GM12872 (cell line): ENCODE results near the gene OBSCN.

Experiments
- TF ChIP-seq, protein P1 (sequence below): IDR thresholded peaks from 3 replicates; pipeline ENCODE4 v1.5.1; 2011; ENCODE audit warnings: low read depth, mild to moderate bottlenecking, low read length, moderate library complexity; ENCODE audit not compliant: insufficient read depth

Gene OBSCN

DNA sequence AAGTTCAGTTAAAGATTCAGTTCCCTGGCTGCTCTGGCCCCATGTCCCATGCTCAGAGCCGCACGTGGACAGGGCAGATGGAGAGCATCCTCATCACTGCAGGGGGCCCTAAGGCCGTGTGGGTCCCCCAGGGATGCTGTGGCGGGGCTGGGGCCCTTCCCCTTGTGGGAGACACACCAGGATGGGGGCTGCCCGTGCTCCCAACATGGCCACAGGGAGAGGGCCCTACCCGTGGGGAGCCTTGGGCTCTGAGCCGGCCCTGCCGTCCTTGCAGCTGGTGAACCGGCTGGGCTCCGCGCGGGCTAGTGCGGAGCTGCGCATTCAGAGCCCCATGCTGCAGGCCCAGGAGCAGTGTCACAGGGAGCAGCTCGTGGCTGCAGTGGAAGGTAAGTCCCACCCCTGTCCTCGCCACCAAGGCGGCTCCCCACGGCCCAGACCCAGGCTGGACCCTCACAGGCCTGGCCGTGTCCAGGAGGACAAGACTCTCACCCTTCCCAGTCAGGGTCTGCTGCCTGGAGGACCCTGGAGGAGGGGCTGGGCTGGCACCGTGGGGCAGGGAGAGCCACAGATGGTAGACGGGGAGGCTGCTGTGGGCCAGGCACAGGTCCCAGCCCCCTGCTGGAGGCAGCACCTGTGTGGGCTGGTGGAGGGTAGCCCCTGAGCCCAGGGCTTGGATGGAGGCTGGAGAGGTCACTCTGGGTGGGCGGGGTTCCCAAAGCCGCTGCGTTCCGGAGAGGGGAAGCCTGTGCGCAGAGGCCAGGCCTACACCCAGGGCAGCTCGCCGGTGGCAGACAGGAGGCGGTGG lies 145.0 kb downstream of the OBSCN start:
- TF ChIP-seq, protein P1, sequence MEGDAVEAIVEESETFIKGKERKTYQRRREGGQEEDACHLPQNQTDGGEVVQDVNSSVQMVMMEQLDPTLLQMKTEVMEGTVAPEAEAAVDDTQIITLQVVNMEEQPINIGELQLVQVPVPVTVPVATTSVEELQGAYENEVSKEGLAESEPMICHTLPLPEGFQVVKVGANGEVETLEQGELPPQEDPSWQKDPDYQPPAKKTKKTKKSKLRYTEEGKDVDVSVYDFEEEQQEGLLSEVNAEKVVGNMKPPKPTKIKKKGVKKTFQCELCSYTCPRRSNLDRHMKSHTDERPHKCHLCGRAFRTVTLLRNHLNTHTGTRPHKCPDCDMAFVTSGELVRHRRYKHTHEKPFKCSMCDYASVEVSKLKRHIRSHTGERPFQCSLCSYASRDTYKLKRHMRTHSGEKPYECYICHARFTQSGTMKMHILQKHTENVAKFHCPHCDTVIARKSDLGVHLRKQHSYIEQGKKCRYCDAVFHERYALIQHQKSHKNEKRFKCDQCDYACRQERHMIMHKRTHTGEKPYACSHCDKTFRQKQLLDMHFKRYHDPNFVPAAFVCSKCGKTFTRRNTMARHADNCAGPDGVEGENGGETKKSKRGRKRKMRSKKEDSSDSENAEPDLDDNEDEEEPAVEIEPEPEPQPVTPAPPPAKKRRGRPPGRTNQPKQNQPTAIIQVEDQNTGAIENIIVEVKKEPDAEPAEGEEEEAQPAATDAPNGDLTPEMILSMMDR = no peak

DNA sequence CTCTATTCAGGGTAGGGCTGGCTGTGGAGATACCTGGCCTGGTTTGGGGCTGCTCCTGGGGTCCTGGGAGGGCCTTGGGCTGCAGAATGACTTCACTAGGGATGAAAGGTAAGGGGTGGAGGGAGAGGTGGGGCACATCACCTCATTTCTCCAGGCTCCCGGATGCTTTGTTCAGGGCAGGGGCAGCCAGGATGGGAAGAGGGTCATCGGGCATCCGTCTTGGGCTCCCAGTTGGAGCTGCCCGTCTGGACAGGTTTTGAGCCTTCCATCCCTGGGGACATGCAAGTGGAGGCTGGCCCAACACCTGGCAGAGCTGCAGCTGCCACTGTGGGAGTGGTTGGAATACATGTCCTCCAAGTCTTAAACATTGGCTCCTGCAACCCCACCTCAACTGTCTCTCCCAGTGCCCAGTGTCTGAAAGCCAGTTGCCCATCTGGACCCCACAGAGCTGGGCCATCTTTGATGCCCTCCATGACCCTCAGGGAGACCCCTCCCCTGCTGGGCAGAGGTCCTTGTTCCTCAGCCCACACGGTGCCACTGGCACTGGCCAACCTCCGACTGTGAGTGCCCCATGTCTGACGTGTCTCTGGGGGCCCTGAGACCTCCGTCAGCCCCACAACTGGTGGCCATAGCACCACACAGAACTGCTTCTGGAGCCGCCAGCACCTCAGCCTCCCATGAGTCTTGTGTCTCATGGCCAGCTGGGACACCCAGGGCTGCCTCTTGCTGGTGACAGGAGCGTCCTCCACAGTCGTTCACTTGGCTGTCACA lies 145.9 kb downstream of the OBSCN start:
- TF ChIP-seq, protein P1 = no peak

DNA sequence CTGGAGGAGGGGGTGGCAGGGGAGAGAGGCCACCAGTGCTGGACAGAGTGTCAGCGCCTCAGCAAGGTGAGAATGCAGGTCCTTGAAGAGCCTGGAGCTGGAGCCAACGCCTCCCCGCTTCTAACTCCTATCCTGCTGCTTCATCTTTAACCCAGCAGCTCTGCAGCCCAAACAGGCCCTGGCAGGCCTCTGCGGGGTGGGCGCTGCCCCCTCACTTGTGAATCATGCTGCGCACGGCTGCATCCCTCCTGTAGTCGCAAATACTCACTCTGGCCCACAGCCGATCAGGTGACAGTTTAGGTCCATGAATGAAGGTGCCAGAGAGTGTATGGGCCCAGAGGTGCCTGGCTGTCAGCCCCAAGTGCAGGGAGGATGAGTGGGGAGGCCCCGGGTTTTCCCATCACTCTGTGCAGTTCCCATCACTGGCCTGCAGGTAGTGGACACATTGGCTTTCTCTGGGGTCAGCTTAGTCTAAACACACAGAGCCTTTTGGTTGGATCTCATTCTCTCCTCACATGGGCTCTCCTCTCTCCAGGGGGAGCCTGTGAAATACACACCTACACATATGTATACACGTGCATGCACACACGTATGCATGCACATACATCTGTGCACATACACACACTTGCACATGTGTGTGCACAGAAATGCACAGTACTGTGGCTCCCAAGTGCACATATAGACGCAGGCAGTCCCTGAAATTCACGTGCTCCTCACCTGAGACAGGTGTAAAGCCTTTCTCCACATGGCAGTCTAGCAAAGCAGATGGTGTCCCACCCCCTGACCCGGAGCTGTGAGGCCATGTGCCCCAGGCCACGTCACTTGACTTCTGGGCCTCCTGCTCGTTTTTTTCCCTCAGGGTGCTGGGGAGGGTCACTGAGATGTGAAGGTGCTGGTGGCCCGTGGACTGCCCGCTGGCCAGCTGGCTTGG lies 146.8 kb downstream of the OBSCN start:
- TF ChIP-seq, protein P1 = no peak

GRCh38 chr1:228356897-228357680 lies 149.2 kb downstream of the OBSCN start:
- TF ChIP-seq, protein P1 = no peak

DNA sequence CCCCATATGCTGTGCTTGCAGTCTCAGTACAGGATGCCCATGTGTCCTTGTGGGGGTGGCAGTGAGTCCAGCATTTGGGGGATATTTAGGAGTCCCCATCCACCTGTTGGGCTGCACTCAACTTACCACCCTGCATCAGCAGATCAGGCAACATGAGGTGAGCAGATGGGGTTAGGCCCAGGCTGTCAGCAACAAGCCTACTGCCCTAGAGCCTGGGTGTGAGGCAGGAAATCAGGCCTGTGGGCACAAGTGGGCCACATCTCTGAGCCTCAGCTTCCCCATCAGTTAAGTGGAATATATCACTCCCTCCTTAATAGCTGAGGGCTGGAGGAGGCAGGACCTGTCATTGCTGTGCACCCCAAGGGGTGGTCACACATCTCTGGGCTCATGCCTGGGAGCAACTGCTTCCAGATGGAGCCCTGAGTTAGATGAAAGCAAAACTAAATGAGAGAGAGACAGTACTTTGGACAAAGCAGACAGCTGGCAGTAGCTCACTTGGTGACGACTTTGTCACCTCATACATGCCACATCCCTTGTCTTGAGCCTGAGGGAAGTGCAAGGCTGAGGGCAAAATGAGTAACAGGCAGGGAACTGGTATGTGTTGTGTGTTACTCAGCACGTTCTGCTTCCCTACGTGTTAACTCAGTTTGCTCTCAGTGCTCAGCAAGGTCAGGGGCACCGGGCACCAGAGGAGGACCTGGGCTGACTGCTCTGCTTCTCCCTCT lies 150.4 kb downstream of the OBSCN start:
- TF ChIP-seq, protein P1 = no peak

GRCh38 chr1:228358764-228359612 lies 151.1 kb downstream of the OBSCN start:
- TF ChIP-seq, protein P1 = no peak
